GM23338 (cell line): ENCODE results near the gene TIMM13. TPM values are rescaled to one million over a fixed set of nuclear protein-coding genes. Genes with fewer than 3 reads are reported as not detected.

Source experiments
- ATAC-seq: fragments of 200-7000 bp; cut with Tn5 transposase; 3 replicates; pipeline ENCODE4 v1.9.1; 2020
- DNase-seq: peaks from one replicate; pipeline ENCODE4 v3.0.0-alpha.2; 2015; ENCODE audit warnings: low spot score
- H2AFZ ChIP-seq: fragments of 200-600 bp; sonication (generic); 2 replicates; pipeline ENCODE4 v1.8.0; 2016; ENCODE audit warnings: antibody characterized with exemption, mild to moderate bottlenecking, moderate library complexity
- H3F3A ChIP-seq: fragments of 200-600 bp; sonication (generic); replicated peaks from 2 replicates; pipeline ENCODE4 v1.8.0; 2017; ENCODE audit warnings: antibody characterized with exemption, mixed run types, low read depth
- H3K27ac ChIP-seq: fragments of 200-600 bp; sonication (generic); 2 replicates; pipeline ENCODE4 v1.6.1; 2016; ENCODE audit warnings: low read depth
- H3K27me3 ChIP-seq: fragments of 200-600 bp; sonication (generic); 2 replicates; pipeline ENCODE4 v1.8.0; 2016; ENCODE audit warnings: mild to moderate bottlenecking, mixed run types, moderate library complexity; ENCODE audit not compliant: insufficient read depth
- H3K36me3 ChIP-seq: fragments of 200-600 bp; sonication (generic); 2 replicates; pipeline ENCODE4 v1.8.0; 2016; ENCODE audit warnings: mild to moderate bottlenecking; ENCODE audit not compliant: insufficient read depth
- H3K4me1 ChIP-seq: fragments of 200-600 bp; sonication (generic); 2 replicates; pipeline ENCODE4 v1.8.0; 2016; ENCODE audit warnings: mild to moderate bottlenecking, moderate library complexity; ENCODE audit not compliant: insufficient read depth
- H3K4me2 ChIP-seq: fragments of 200-600 bp; sonication (generic); 2 replicates; pipeline ENCODE4 v1.7.1; 2017; ENCODE audit warnings: mixed run types
- H3K4me3 ChIP-seq: fragments of 200-600 bp; sonication (generic); 2 replicates; pipeline ENCODE4 v1.6.1; 2016; ENCODE audit warnings: mixed run types
- H3K79me2 ChIP-seq: fragments of 200-600 bp; sonication (generic); replicated peaks from 2 replicates; pipeline ENCODE4 v1.8.0; 2017; ENCODE audit warnings: mild to moderate bottlenecking; ENCODE audit not compliant: insufficient read depth
- H3K9me2 ChIP-seq: fragments of 200-600 bp; sonication (generic); 2 replicates; pipeline ENCODE4 v1.8.0; 2017; ENCODE audit not compliant: insufficient read depth
- H4K20me1 ChIP-seq: fragments of 200-600 bp; sonication (generic); replicated peaks from 2 replicates; pipeline ENCODE4 v1.8.0; 2017; ENCODE audit warnings: mild to moderate bottlenecking; ENCODE audit not compliant: insufficient read depth
- H3K27ac Mint-ChIP-seq: 2 replicates; pipeline ENCODE4 v1.8.0; 2020; ENCODE audit warnings: inconsistent platforms, mild to moderate bottlenecking, moderate library complexity, mixed read lengths
- H3K27me3 Mint-ChIP-seq: 3 replicates; pipeline ENCODE4 v1.8.0; 2022; ENCODE audit warnings: low read depth, mild to moderate bottlenecking, moderate library complexity, mixed read lengths, inconsistent platforms; ENCODE audit not compliant: insufficient read depth, poor library complexity
- H3K36me3 Mint-ChIP-seq: 3 replicates; pipeline ENCODE4 v1.8.0; 2021; ENCODE audit warnings: low read depth, mild to moderate bottlenecking, inconsistent platforms, moderate library complexity, mixed read lengths
- H3K4me1 Mint-ChIP-seq: 3 replicates; pipeline ENCODE4 v1.8.0; 2020; ENCODE audit warnings: mild to moderate bottlenecking, inconsistent platforms, mixed read lengths
- H3K4me3 Mint-ChIP-seq: 3 replicates; pipeline ENCODE4 v1.8.0; 2021; ENCODE audit warnings: moderate library complexity, mild to moderate bottlenecking, inconsistent platforms, mixed read lengths
- H3K9me3 Mint-ChIP-seq: 3 replicates; pipeline ENCODE4 v1.8.0; 2020; ENCODE audit warnings: moderate library complexity, mild to moderate bottlenecking, inconsistent platforms, mixed read lengths
- EZH2phosphoT487 ChIP-seq: fragments of 200-600 bp; sonication (generic); IDR thresholded peaks from one replicate; pipeline ENCODE4 v1.8.1; 2018; ENCODE audit warnings: antibody characterized with exemption; ENCODE audit not compliant: unreplicated experiment
- POLR2AphosphoS5 ChIP-seq: IDR thresholded peaks from 2 replicates; pipeline ENCODE4 v1.6.1; 2016; ENCODE audit warnings: antibody characterized with exemption, low read depth
- STAT1 ChIP-seq: IDR thresholded peaks from one replicate; pipeline ENCODE4 v1.6.1; 2016; ENCODE audit warnings: antibody characterized with exemption; ENCODE audit not compliant: unreplicated experiment
- ZNF462 ChIP-seq: fragments of 250-450 bp; sonication (Bioruptor Pico); IDR thresholded peaks from 2 replicates; pipeline ENCODE4 v1.5.0; 2020; ENCODE audit warnings: mild to moderate bottlenecking, moderate library complexity
- polyA plus RNA-seq: library from polyadenylated mRNA; unstranded; fragments of >200 nt; fragmentation: Nextera tagmentation; extraction: Ambion mirVana; gene quantifications from 2 replicates; pipeline ENCODE4 v1.2.1, GENCODE V29; 2016
- total RNA-seq: library from RNA; depleted of rRNA; stranded (reverse); fragments of >200 nt; shearing (Covaris generic); gene quantifications from 2 replicates; pipeline ENCODE4 v1.2.3, GENCODE V29; 2014
- TF ChIP-seq, protein P1 (sequence below), 2 experiments: fragments of 200-600 bp in 1 of 2; sonication (generic) in 1 of 2; conservative IDR thresholded peaks; 2 replicates each; pipeline versions ENCODE4 v1.5.1 to v1.6.1; 2016 to 2017; ENCODE audit warnings: antibody characterized with exemption in 2 of 2, low read depth in 2 of 2, mild to moderate bottlenecking in 2 of 2, moderate library complexity in 1 of 2
- TF ChIP-seq, protein P2 (sequence below): IDR thresholded peaks from 2 replicates; pipeline ENCODE4 v1.6.1; 2016; ENCODE audit warnings: antibody characterized with exemption

Gene TIMM13
- total and polyA plus RNA-seq, 2 experiments from 2014 or later, result 140 to 347 TPM

GRCh38 chr19:2469102-2469914 lies 41.9 kb upstream of the TIMM13 start:
- H3K4me2 ChIP-seq, result no peak overlapping the region
- peaks cover 8% of the 10 kb centered on the region for H3K4me1 Mint-ChIP-seq
- H2AFZ ChIP-seq, result peak overlapping the region; percentile 73; the same call in 1 of the 2 replicates
- no peaks in the 10 kb centered on the region for H4K20me1 ChIP-seq
- H3K4me3 ChIP-seq, result no peak overlapping the region
- no peaks in the 10 kb centered on the region for H3K79me2 ChIP-seq
- peak; percentile 65 for DNase-seq
- H3K9me2 ChIP-seq, result no peaks in the 10 kb centered on the region
- H3K27me3 ChIP-seq, result no peaks in the 10 kb centered on the region
- 0 out of 2 replicates have a peak, but pooled peaks cover 6% of the 10 kb centered on the region for H3K4me1 ChIP-seq
- peak overlapping the region; percentile 81 for H3K27ac Mint-ChIP-seq
- H3K27ac ChIP-seq, result no peak overlapping the region
- no peak overlapping the region for H3K4me3 Mint-ChIP-seq
- peak; percentile 33 for ATAC-seq
- TF ChIP-seq, protein P1, sequence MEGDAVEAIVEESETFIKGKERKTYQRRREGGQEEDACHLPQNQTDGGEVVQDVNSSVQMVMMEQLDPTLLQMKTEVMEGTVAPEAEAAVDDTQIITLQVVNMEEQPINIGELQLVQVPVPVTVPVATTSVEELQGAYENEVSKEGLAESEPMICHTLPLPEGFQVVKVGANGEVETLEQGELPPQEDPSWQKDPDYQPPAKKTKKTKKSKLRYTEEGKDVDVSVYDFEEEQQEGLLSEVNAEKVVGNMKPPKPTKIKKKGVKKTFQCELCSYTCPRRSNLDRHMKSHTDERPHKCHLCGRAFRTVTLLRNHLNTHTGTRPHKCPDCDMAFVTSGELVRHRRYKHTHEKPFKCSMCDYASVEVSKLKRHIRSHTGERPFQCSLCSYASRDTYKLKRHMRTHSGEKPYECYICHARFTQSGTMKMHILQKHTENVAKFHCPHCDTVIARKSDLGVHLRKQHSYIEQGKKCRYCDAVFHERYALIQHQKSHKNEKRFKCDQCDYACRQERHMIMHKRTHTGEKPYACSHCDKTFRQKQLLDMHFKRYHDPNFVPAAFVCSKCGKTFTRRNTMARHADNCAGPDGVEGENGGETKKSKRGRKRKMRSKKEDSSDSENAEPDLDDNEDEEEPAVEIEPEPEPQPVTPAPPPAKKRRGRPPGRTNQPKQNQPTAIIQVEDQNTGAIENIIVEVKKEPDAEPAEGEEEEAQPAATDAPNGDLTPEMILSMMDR (conservative IDR thresholded peaks at IDR 0.05; ENCODE audit: low read depth in 2 of 2), result 0 out of 4 replicates have a peak, but pooled peaks of 1 of the 2 experiments have one; percentile 10
- TF ChIP-seq, protein P2, sequence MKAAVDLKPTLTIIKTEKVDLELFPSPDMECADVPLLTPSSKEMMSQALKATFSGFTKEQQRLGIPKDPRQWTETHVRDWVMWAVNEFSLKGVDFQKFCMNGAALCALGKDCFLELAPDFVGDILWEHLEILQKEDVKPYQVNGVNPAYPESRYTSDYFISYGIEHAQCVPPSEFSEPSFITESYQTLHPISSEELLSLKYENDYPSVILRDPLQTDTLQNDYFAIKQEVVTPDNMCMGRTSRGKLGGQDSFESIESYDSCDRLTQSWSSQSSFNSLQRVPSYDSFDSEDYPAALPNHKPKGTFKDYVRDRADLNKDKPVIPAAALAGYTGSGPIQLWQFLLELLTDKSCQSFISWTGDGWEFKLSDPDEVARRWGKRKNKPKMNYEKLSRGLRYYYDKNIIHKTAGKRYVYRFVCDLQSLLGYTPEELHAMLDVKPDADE, result no peak
- TF ChIP-seq EZH2phosphoT487, result no peak
- peaks cover 8% of the 10 kb centered on the region for H3K27me3 Mint-ChIP-seq
- no peaks in the 10 kb centered on the region; the same call in 1 of the 2 replicates for H3F3A ChIP-seq
- H3K9me3 Mint-ChIP-seq, result no peaks in the 10 kb centered on the region
- H3K36me3 ChIP-seq, result no peaks in the 10 kb centered on the region
- no peaks in the 10 kb centered on the region for H3K36me3 Mint-ChIP-seq

DNA sequence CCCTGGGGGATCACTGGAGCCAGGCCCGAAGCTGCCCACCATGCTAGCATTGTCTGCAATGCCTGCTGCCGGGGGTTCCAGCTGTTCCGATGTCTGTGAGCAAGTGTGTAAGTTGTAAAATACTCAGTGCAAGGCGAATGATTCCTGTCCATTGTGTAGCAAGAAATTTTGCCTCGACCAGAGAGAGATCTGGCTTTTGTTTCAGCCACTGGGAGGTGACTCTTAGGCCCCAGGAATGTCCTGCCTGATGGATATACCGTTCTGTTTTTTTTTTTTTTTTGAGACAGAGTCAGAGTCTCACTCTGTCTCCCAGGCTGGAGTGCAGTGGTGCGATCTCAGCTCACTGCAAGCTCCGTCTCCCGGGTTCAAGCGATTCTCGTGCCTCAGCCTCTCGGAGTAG lies 41.2 kb upstream of the TIMM13 start:
- no peak overlapping the region for H3K27ac ChIP-seq
- no peak; the same call in 2 of the 3 replicates for ATAC-seq
- H3K4me1 Mint-ChIP-seq, result peaks cover 8% of the 10 kb centered on the region
- TF ChIP-seq POLR2AphosphoS5, result no peak
- TF ChIP-seq, protein P2, result no peak
- TF ChIP-seq, protein P1 (conservative IDR thresholded peaks at IDR 0.05; ENCODE audit: low read depth in 2 of 2), result no peak
- TF ChIP-seq STAT1, result no peak
- TF ChIP-seq ZNF462 (CRISPR knock-in tag), result no peak

More for the DNA sequence above, 41.2 kb upstream of the TIMM13 start:
- Histone ChIP-seq H3K4me2 (no peak overlapping the region), H3F3A (no peaks in the 10 kb centered on the region; the same call in 1 of the 2 replicates), H3K36me3 (no peaks in the 10 kb centered on the region), H4K20me1 (no peaks in the 10 kb centered on the region), H3K4me1 (0 out of 2 replicates have a peak, but pooled peaks cover 6% of the 10 kb centered on the region), H3K4me3 (no peak overlapping the region), H3K27me3 (no peaks in the 10 kb centered on the region), H3K9me2 (no peaks in the 10 kb centered on the region), H3K79me2 (no peaks in the 10 kb centered on the region), H2AFZ (no peak overlapping the region)
- Mint-ChIP-seq H3K9me3 (no peaks in the 10 kb centered on the region), H3K27me3 (peaks cover 8% of the 10 kb centered on the region), H3K27ac (peak overlapping the region; percentile 66; the same call in 1 of the 2 replicates), H3K4me3 (no peak overlapping the region), H3K36me3 (no peaks in the 10 kb centered on the region)
- no peak for DNase-seq
